HepG2 (cell line): ENCODE measurements around the gene CHCHD1. TPM values are rescaled to one million over a fixed set of nuclear protein-coding genes. Genes with fewer than 3 reads are reported as not detected.

Experiments
- ATAC-seq: fragments of 200-7000 bp; cut with Tn5 transposase; 3 replicates; pipeline ENCODE4 v1.9.1; 2020; ENCODE audit warnings: mild to moderate bottlenecking, moderate library complexity
- BruUV-seq: library from RNA; stranded (reverse); fragments of 400-500 nt; replicated peaks from 2 replicates; lab custom pipeline; 2021; lab: Mats Ljungman, UMichigan
- CTCF ChIA-PET: fragments of 300-600 bp; formaldehyde crosslinking; extraction: SDS; loops from one replicate; lab custom pipeline; 2021; ENCODE audit warnings: low total read pairs, inconsistent platforms, low intra/inter-chr PET ratio; lab: Yijun Ruan, JAX
- POLR2A ChIA-PET: fragments of 350-600 bp; sonication (Branson Sonifier 250); formaldehyde crosslinking; loops from one replicate; lab custom pipeline; 2020; ENCODE audit warnings: antibody characterized with exemption, inconsistent platforms; lab: Yijun Ruan, JAX
- DNase-seq: peaks from one replicate; pipeline ENCODE4 v3.0.0-alpha.2; 2015; ENCODE audit warnings: low spot score
- FAIRE-seq: peaks from 3 replicates; lab custom pipeline; 2011; peaks lifted over from hg19 to GRCh38; lab: Jason Lieb, UNC
- H2AFZ ChIP-seq: one replicate; pipeline ENCODE4 v1.6.1; 2011; ENCODE audit warnings: low read length, inconsistent platforms
- H3K27ac ChIP-seq: fragments of 300-600 bp; 3 replicates; pipeline ENCODE4 v1.8.0; 2011; ENCODE audit warnings: mixed run types, mild to moderate bottlenecking, mixed read lengths, low read length, inconsistent platforms; ENCODE audit not compliant: insufficient read depth; ENCODE audit errors: extremely low read length
- H3K27me3 ChIP-seq, 2 experiments: fragments of 200-600 bp in 1 of 2; 2 replicates in 1 of 2; 3 replicates in 1 of 2; pipeline versions ENCODE4 v1.6.0 to v1.8.0; 2011; ENCODE audit warnings: low read length in 2 of 2, mild to moderate bottlenecking in 2 of 2, moderate library complexity in 2 of 2, inconsistent platforms in 1 of 2; ENCODE audit not compliant: insufficient read depth in 2 of 2, control insufficient read depth in 1 of 2
- H3K36me3 ChIP-seq, 2 experiments: fragments of 200-600 bp in 1 of 2; replicated peaks in 1 of 2; 2 replicates in 1 of 2; 3 replicates in 1 of 2; pipeline versions ENCODE4 v1.5.1 to v1.8.0; 2011; ENCODE audit warnings: low read length in 2 of 2, inconsistent platforms in 1 of 2; ENCODE audit not compliant: insufficient read depth in 2 of 2, control insufficient read depth in 1 of 2
- H3K4me1 ChIP-seq: 2 replicates; pipeline ENCODE4 v1.5.1; 2012; ENCODE audit warnings: low read length, inconsistent platforms; ENCODE audit not compliant: insufficient read depth
- H3K4me2 ChIP-seq: 2 replicates; pipeline ENCODE4 v1.6.0; 2011; ENCODE audit warnings: low read depth, low read length, inconsistent platforms
- H3K4me3 ChIP-seq, 3 experiments: fragments of 200-600 bp in 1 of 3; sonication (generic), shearing (Covaris generic) in 1 of 3; replicated peaks in 1 of 3; 2 replicates each; pipeline ENCODE4 v1.5.1; 2011 to 2016; ENCODE audit warnings: low read length in 3 of 3, inconsistent platforms in 2 of 3, low read depth in 2 of 3, mild to moderate bottlenecking in 2 of 3, control low read depth in 1 of 3, mixed read lengths in 1 of 3; ENCODE audit not compliant: insufficient read depth in 1 of 3
- H3K79me2 ChIP-seq: one replicate; pipeline ENCODE4 v1.6.1; 2011; ENCODE audit warnings: low read length, inconsistent platforms; ENCODE audit not compliant: insufficient read depth
- H3K9ac ChIP-seq: 2 replicates; pipeline ENCODE4 v1.6.0; 2011; ENCODE audit warnings: mild to moderate bottlenecking, low read depth, low read length, inconsistent platforms; ENCODE audit not compliant: insufficient read depth
- H3K9me3 ChIP-seq: 2 replicates; pipeline ENCODE4 v1.5.1; 2012; ENCODE audit warnings: mild to moderate bottlenecking, low read length
- H4K20me1 ChIP-seq: 2 replicates; pipeline ENCODE4 v1.6.0; 2011; ENCODE audit warnings: inconsistent platforms, mild to moderate bottlenecking, low read length, moderate library complexity; ENCODE audit not compliant: insufficient read depth
- ADNP ChIP-seq: sonication (generic); formaldehyde crosslinking; IDR thresholded peaks from 2 replicates; pipeline ENCODE4 v1.4.0; 2020; ENCODE audit warnings: missing genetic modification reagents
- AHR ChIP-seq: IDR thresholded peaks from 2 replicates; pipeline ENCODE4 v1.6.1; 2018; ENCODE audit warnings: missing genetic modification reagents, missing compliant biosample characterization
- ESRRA ChIP-seq: sonication (generic); formaldehyde crosslinking; IDR thresholded peaks from 2 replicates; pipeline ENCODE4 v1.5.1; 2020; ENCODE audit warnings: mild to moderate bottlenecking, low read depth, missing genetic modification reagents
- HES4 ChIP-seq: sonication (generic); formaldehyde crosslinking; IDR thresholded peaks from 2 replicates; pipeline ENCODE4 v1.9.0; 2021; ENCODE audit warnings: mild to moderate bottlenecking, missing genetic modification reagents, borderline replicate concordance
- POLR2A ChIP-seq, 2 experiments: IDR thresholded peaks; 2 replicates each; pipeline ENCODE4 v1.6.1; 2011; ENCODE audit warnings: low read depth in 2 of 2, low read length in 2 of 2, mild to moderate bottlenecking in 1 of 2, moderate library complexity in 1 of 2; ENCODE audit not compliant: insufficient read depth in 1 of 2
- POLR2G ChIP-seq: fragments of 200-400 bp; formaldehyde crosslinking; IDR thresholded peaks from 2 replicates; pipeline ENCODE4 v1.6.1; 2018; ENCODE audit warnings: mild to moderate bottlenecking, low read depth, low read length, moderate library complexity
- ZBTB2 ChIP-seq: sonication (generic); formaldehyde crosslinking; IDR thresholded peaks from 2 replicates; pipeline ENCODE4 v1.8.0; 2022; ENCODE audit warnings: low read depth, missing genetic modification reagents
- ZFP36L1 ChIP-seq: sonication (generic); formaldehyde crosslinking; IDR thresholded peaks from 2 replicates; pipeline ENCODE4 v1.8.0; 2022; ENCODE audit warnings: mild to moderate bottlenecking, missing genetic modification reagents, moderate library complexity
- ZNF142 ChIP-seq: sonication (generic); formaldehyde crosslinking; IDR thresholded peaks from 2 replicates; pipeline ENCODE4 v1.4.0; 2020; ENCODE audit warnings: missing genetic modification reagents
- ZNF549 ChIP-seq: sonication (generic); formaldehyde crosslinking; IDR thresholded peaks from 2 replicates; pipeline ENCODE4 v1.5.0; 2020; ENCODE audit warnings: missing genetic modification reagents
- ZNF558 ChIP-seq: sonication (generic); formaldehyde crosslinking; IDR thresholded peaks from 2 replicates; pipeline ENCODE4 v1.9.0; 2022; ENCODE audit warnings: mild to moderate bottlenecking, missing genetic modification reagents, borderline replicate concordance
- ZNF644 ChIP-seq: IDR thresholded peaks from 2 replicates; pipeline ENCODE4 v1.6.1; 2016; ENCODE audit warnings: low read depth
- WGBS: methylation state at CpG from one replicate; pipeline ENCODE4 v1.1.6; 2017; ENCODE audit warnings: low lambda C conversion rate; 5-methylcytosine and 5-hydroxymethylcytosine counted together
- in situ Hi-C: cut with HindIII; loops from 2 replicates; pipeline ENCODE4 v1.10.0; 2017; ENCODE audit warnings: low pct_unique_long_range_greater_than_20kb; ENCODE audit not compliant: extremely low pct_ligation_motif_present
- intact Hi-C: fragments of 100-400 bp; cut with micrococcal nuclease; formaldehyde crosslinking; loops from one replicate; pipeline ENCODE4 v1.10.0; 2022; ENCODE audit not compliant: unreplicated experiment
- polyA plus RNA-seq, 8 experiments: library from polyadenylated mRNA; depleted of rRNA in 3 of 8; stranded (reverse) in 7 of 8; unstranded in 1 of 8; fragments of >200 nt; fragmentation: Illumina TruSeq in 4 of 8; extraction: Trizol in 4 of 8; gene quantifications; 2 replicates each; pipeline versions ENCODE4 v1.2.1 to v1.2.3, GENCODE V29; 2011 to 2016; ENCODE audit warnings: low read depth in 4 of 8, missing spikeins in 1 of 8, mixed read lengths in 1 of 8; ENCODE audit not compliant: insufficient read depth in 1 of 8
- total RNA-seq, 5 experiments: library from RNA; depleted of rRNA; stranded (reverse); fragments of >200 nt; fragmentation: Illumina TruSeq; extraction: Trizol; gene quantifications; 2 replicates each; pipeline ENCODE4 v1.2.3, GENCODE V29; 2016; ENCODE audit warnings: low read depth in 1 of 5

The CHCHD1 gene
- total and polyA plus RNA-seq, 2 of the 13 experiments (the other 11 are each of a cell fraction or from before 2014, with no cell fraction given), result 36.9 to 71.2 TPM

GRCh38 chr10:73780301-73780700 is 1.5 kb upstream of the CHCHD1 start:
- H3K4me3 ChIP-seq, result peak overlapping the region in 2 of 3 experiments; percentile 80 to 88; a peak in 3 of 6 replicates
- no peaks in the 10 kb centered on the region; a peak in 1 of 5 replicates for H3K27me3 ChIP-seq
- BruUV-seq, result no TSS peak
- no peak for ATAC-seq
- no peak for FAIRE-seq
- in situ Hi-C loops, result no loop called here
- peaks cover 0 to 10% of the 10 kb centered on the region in 2 experiments; a peak in 3 of 5 replicates for H3K36me3 ChIP-seq
- intact Hi-C loops, result no loop called here
- WGBS, result 91% methylated on average over 5 of the region's 5 CpGs
- peaks cover 4% of the 10 kb centered on the region; the same call in 1 of the 2 replicates for H4K20me1 ChIP-seq
- DNase-seq, result no peak
- H3K79me2 ChIP-seq, result peaks cover 56% of the 10 kb centered on the region
- peak overlapping the region; percentile 85 for H3K4me2 ChIP-seq
- POLR2A ChIA-PET, result interaction anchor here (2.0 kb wide), 1 partner anchor 50 kb away, joined by 8 read pairs; no protein-coding TSS in a partner anchor
- no peak overlapping the region for H2AFZ ChIP-seq
- no peaks in the 10 kb centered on the region for H3K9me3 ChIP-seq
- 0 out of 2 replicates have a peak, but pooled peaks have one; percentile 43 for TF ChIP-seq POLR2G
- no peak for TF ChIP-seq ZFP36L1 (CRISPR knock-in tag)
- TF ChIP-seq, all 625 proteins: peak for 1
- H3K27ac ChIP-seq, result no peak overlapping the region
- peaks cover 44% of the 10 kb centered on the region for H3K4me1 ChIP-seq
- H3K9ac ChIP-seq, result no peak overlapping the region
- CTCF ChIA-PET, result no interaction called here

- CTCF ChIA-PET, result no interaction called here
- in situ Hi-C loops (no loop called here), intact Hi-C loops (no loop called here)
- peak overlapping the region; percentile 80 to 89 (median 88) for H3K4me3 ChIP-seq
- 31% methylated on average over 11 of the region's 11 CpGs for WGBS
- H4K20me1 ChIP-seq, result no peaks in the 10 kb centered on the region
- H3K4me2 ChIP-seq, result peak overlapping the region; percentile 85
- POLR2A ChIA-PET, result interaction anchor here (2.0 kb wide), 1 partner anchor 51 kb away, joined by 8 read pairs; no protein-coding TSS in a partner anchor
- no peak overlapping the region for H2AFZ ChIP-seq
- H3K9ac ChIP-seq, result peak overlapping the region; percentile 92
- peaks cover 0 to 4% of the 10 kb centered on the region in 2 experiments; a peak in 2 of 5 replicates for H3K36me3 ChIP-seq
- TSS peak; percentile 78 for BruUV-seq
- DNase-seq, result no peak
- peaks cover 37% of the 10 kb centered on the region for H3K4me1 ChIP-seq
- no peak for ATAC-seq
- peak overlapping the region; percentile 81 for H3K27ac ChIP-seq
- no peaks in the 10 kb centered on the region; a peak in 1 of 5 replicates for H3K27me3 ChIP-seq
- H3K9me3 ChIP-seq, result no peaks in the 10 kb centered on the region
- no peak for FAIRE-seq
- peaks cover 50% of the 10 kb centered on the region for H3K79me2 ChIP-seq
- no peak for TF ChIP-seq ZNF558 (CRISPR knock-in tag)
- no peak for TF ChIP-seq ZNF644 (CRISPR knock-in tag)
- TF ChIP-seq ZNF549 (CRISPR knock-in tag), result no peak
- no peak for TF ChIP-seq HES4 (CRISPR knock-in tag)
- no peak for TF ChIP-seq ZBTB2 (CRISPR knock-in tag)
- TF ChIP-seq POLR2A (IDR thresholded peaks at IDR 0.05; ENCODE audit: insufficient read depth in 1 of 2, low read depth in 2 of 2, low read length in 2 of 2), result 0 out of 4 replicates have a peak, but pooled peaks of 1 of the 2 experiments have one; percentile 4
- no peak for TF ChIP-seq ZNF142 (CRISPR knock-in tag)
- TF ChIP-seq AHR (CRISPR knock-in tag), result no peak
- no peak for TF ChIP-seq ADNP
- no peak for TF ChIP-seq ESRRA (CRISPR knock-in tag)
Observed at GRCh38 chr10:73780966-73781365, 882 bp upstream of the CHCHD1 start.
